Lower lobe of right lung (tissue), 2 donors: ENCODE results near the gene SLC24A3. TPM values are rescaled to one million over a fixed set of nuclear protein-coding genes. Genes with fewer than 3 reads are reported as not detected.

Experiments used
- ATAC-seq, 2 donors: fragments of 200-7000 bp; cut with Tn5 transposase; one replicate each; pipeline ENCODE4 v1.9.1; 2020 to 2022; ENCODE audit warnings: mild to moderate bottlenecking in 2 of 2, moderate library complexity in 2 of 2
- DNase-seq: peaks from one replicate; pipeline ENCODE4 v3.0.0-alpha.2; 2020
- H3K27ac ChIP-seq: fragments of 200-600 bp; one replicate; pipeline ENCODE4 v1.8.0; 2022
- H3K27me3 ChIP-seq: fragments of 200-600 bp; one replicate; pipeline ENCODE4 v1.8.0; 2022; ENCODE audit warnings: low read depth
- H3K36me3 ChIP-seq: fragments of 200-600 bp; one replicate; pipeline ENCODE4 v1.8.0; 2022; ENCODE audit warnings: mild to moderate bottlenecking
- H3K4me1 ChIP-seq: fragments of 200-600 bp; one replicate; pipeline ENCODE4 v1.8.0; 2022
- H3K4me3 ChIP-seq: fragments of 200-600 bp; one replicate; pipeline ENCODE4 v1.8.0; 2022; ENCODE audit warnings: mild to moderate bottlenecking
- H3K9me3 ChIP-seq: fragments of 200-600 bp; one replicate; pipeline ENCODE4 v1.8.0; 2022
- intact Hi-C: fragments of 100-400 bp; cut with DNase I; formaldehyde crosslinking; loops from one replicate; pipeline ENCODE4 v1.11.0; 2022
- total RNA-seq: library from RNA; stranded (reverse); fragmentation: NEBNext Ultra II Directional; extraction: Animal tissue kit (Norgen Biotek cat#: 25700); gene quantifications from one replicate; pipeline ENCODE4 v1.2.1, GENCODE V29; 2021
- TF ChIP-seq, protein P1 (sequence below): fragments of 200-600 bp; IDR thresholded peaks from one replicate; pipeline ENCODE4 v1.8.0; 2022; ENCODE audit warnings: antibody characterized with exemption, mild to moderate bottlenecking
- donor health status: DM: no; HTN: yes; CAD: no; lungs with severe emphysema.

Gene SLC24A3
- total RNA-seq, 1 donor from 2014 or later, result 7.9 TPM

- intact Hi-C loops, result no loop called here
- H3K4me3 ChIP-seq, result no peak overlapping the region
- H3K36me3 ChIP-seq, result no peaks in the 10 kb centered on the region
- no peak for DNase-seq
- H3K27ac ChIP-seq, result no peak overlapping the region
- TF ChIP-seq, protein P1, sequence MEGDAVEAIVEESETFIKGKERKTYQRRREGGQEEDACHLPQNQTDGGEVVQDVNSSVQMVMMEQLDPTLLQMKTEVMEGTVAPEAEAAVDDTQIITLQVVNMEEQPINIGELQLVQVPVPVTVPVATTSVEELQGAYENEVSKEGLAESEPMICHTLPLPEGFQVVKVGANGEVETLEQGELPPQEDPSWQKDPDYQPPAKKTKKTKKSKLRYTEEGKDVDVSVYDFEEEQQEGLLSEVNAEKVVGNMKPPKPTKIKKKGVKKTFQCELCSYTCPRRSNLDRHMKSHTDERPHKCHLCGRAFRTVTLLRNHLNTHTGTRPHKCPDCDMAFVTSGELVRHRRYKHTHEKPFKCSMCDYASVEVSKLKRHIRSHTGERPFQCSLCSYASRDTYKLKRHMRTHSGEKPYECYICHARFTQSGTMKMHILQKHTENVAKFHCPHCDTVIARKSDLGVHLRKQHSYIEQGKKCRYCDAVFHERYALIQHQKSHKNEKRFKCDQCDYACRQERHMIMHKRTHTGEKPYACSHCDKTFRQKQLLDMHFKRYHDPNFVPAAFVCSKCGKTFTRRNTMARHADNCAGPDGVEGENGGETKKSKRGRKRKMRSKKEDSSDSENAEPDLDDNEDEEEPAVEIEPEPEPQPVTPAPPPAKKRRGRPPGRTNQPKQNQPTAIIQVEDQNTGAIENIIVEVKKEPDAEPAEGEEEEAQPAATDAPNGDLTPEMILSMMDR, result no peak
- ATAC-seq, result no peak
- peaks cover 4% of the 10 kb centered on the region for H3K4me1 ChIP-seq
- H3K27me3 ChIP-seq, result no peaks in the 10 kb centered on the region
- H3K9me3 ChIP-seq, result no peaks in the 10 kb centered on the region
Observed at GRCh38 chr20:19382386-19383340, 170.2 kb downstream of the SLC24A3 start.

DNA sequence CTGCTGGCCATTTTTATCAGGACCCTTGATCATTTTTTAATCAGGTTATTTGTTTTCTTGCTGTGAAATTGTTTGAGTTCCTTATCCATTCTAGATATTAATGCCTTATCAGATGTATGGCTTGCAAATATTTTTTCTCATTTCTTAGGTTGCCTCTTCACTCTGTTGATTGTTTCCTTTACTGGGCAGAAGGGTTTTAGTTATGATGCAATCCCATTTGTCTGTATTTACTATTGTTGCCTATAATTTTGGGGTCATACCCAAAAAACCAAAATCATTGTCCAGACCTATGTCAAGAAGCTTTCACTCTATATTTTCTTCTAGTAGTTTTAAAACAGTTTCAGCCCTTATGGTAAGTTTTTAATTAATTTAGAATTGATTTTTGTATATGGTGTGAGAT lies 172.5 kb downstream of the SLC24A3 start:
- ATAC-seq, result no peak
- TF ChIP-seq, protein P1, result no peak

DNA sequence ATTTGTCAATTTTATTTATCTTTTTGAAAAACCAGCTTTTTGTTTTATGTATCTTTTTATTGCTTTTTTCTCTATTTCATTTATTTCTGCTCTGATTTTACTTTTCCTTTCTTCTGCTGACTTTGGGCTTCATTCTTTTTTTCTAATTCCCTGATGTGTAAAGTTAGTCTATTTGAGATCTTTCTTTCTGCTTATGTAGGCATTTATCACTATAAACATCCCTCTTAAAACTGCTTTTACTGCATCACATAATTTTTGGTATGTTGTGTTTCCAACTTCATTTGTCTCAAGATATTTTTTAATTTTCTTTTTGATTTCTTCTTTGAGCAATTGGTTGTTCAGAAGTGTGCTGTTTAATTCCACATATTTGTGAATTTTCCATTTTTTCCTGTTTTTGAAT lies 174.8 kb downstream of the SLC24A3 start:
- intact Hi-C loops, result no loop called here
- DNase-seq (no peak), ATAC-seq (no peak)
- H3K4me1 ChIP-seq, result no peaks in the 10 kb centered on the region
- H3K27me3 ChIP-seq, result no peaks in the 10 kb centered on the region
- no peak overlapping the region for H3K4me3 ChIP-seq
- no peaks in the 10 kb centered on the region for H3K9me3 ChIP-seq
- H3K27ac ChIP-seq, result no peak overlapping the region
- TF ChIP-seq, protein P1, result no peak
- no peaks in the 10 kb centered on the region for H3K36me3 ChIP-seq

More for the DNA sequence above, 172.5 kb downstream of the SLC24A3 start:
- Histone ChIP-seq H3K36me3 (no peaks in the 10 kb centered on the region), H3K9me3 (no peaks in the 10 kb centered on the region), H3K4me3 (no peak overlapping the region), H3K27ac (no peak overlapping the region), H3K4me1 (no peaks in the 10 kb centered on the region), H3K27me3 (no peaks in the 10 kb centered on the region)
- intact Hi-C loops, result no loop called here
- no peak for DNase-seq

- H3K27me3 ChIP-seq, result no peaks in the 10 kb centered on the region
- TF ChIP-seq, protein P1, result no peak
- ATAC-seq (no peak), DNase-seq (no peak)
- no peaks in the 10 kb centered on the region for H3K36me3 ChIP-seq
- no peaks in the 10 kb centered on the region for H3K4me1 ChIP-seq
- H3K27ac ChIP-seq, result no peak overlapping the region
- intact Hi-C loops, result no loop called here
- no peak overlapping the region for H3K4me3 ChIP-seq
- H3K9me3 ChIP-seq, result no peaks in the 10 kb centered on the region
Observed at GRCh38 chr20:19392344-19393130, 180.1 kb downstream of the SLC24A3 start.

- Histone ChIP-seq H3K9me3 (peaks cover 16% of the 10 kb centered on the region), H3K36me3 (no peaks in the 10 kb centered on the region), H3K4me1 (no peaks in the 10 kb centered on the region), H3K4me3 (no peak overlapping the region), H3K27ac (no peak overlapping the region), H3K27me3 (no peaks in the 10 kb centered on the region)
- ATAC-seq (no peak), DNase-seq (no peak)
- intact Hi-C loops, result no loop called here
- TF ChIP-seq, protein P1, result no peak
Observed at GRCh38 chr20:19396460-19397081, 184.1 kb downstream of the SLC24A3 start.
